Stimulated activated naive CD8-positive, alpha-beta T cell treated with anti-CD3 and anti-CD28 coated beads, Interleukin-15, Interleukin-2, amounts not matched to agents 100 ng/mL and 50 ng/mL, for 24 hours (primary cell): ENCODE measurements around the gene ORMDL3.

Experiments
- H3K27ac Mint-ChIP-seq: one replicate; pipeline ENCODE4 v1.8.0; 2021; ENCODE audit warnings: mild to moderate bottlenecking, mixed read lengths
- H3K27me3 Mint-ChIP-seq: one replicate; pipeline ENCODE4 v1.8.0; 2021; ENCODE audit warnings: mixed read lengths
- H3K36me3 Mint-ChIP-seq: one replicate; pipeline ENCODE4 v1.8.0; 2021; ENCODE audit warnings: low read depth, mixed read lengths
- H3K4me1 Mint-ChIP-seq: one replicate; pipeline ENCODE4 v1.8.0; 2021; ENCODE audit warnings: low read depth, mixed read lengths
- H3K4me3 Mint-ChIP-seq: one replicate; pipeline ENCODE4 v1.8.0; 2021; ENCODE audit warnings: mild to moderate bottlenecking, mixed read lengths
- H3K9me3 Mint-ChIP-seq: one replicate; pipeline ENCODE4 v1.8.0; 2021; ENCODE audit warnings: mixed read lengths

Gene ORMDL3

DNA sequence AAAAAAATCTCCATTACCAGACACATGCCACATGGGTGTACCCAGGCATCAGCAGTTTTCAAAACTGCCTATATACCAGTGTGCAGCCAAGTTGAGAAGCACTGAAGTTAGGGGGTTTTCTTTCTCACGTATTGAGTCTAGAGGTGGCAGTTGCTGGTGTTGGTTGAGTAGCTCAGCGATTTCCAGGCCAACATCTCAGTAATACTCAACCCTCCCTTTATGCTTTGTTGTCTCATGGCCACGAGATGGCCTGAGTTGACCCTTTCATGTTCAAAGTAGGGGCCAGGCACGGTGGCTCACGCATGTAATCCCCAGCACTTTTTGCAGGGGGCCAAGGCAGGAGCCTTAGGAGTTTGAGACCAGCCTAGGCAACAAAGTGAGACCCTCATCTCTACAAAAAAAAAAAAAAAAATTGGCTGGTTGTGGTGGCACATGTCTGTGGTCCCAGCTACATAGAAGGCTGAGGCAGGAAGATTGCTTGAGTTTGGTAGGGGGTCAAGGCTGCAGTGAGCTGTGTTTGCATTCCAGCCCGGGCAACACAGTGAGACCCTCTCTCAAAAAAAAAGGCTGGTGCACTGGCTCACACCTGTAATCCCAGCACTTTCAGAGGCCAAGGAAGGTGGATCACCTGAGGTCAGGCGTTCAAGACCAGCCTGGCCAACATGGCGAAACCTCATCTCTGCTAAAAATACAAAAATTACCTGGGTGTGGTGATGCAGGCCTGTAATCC, 10.9 kb upstream of the ORMDL3 start:
- no peak overlapping the region for H3K27ac Mint-ChIP-seq
- H3K27me3 Mint-ChIP-seq, result no peaks in the 10 kb centered on the region
- H3K4me3 Mint-ChIP-seq, result no peak overlapping the region
- no peaks in the 10 kb centered on the region for H3K36me3 Mint-ChIP-seq
- peaks cover 22% of the 10 kb centered on the region for H3K4me1 Mint-ChIP-seq
- H3K9me3 Mint-ChIP-seq, result no peaks in the 10 kb centered on the region

GRCh38 chr17:39937447-39937846, 10.0 kb upstream of the ORMDL3 start:
- no peaks in the 10 kb centered on the region for H3K36me3 Mint-ChIP-seq
- no peaks in the 10 kb centered on the region for H3K27me3 Mint-ChIP-seq
- H3K4me3 Mint-ChIP-seq, result no peak overlapping the region
- no peak overlapping the region for H3K27ac Mint-ChIP-seq
- H3K9me3 Mint-ChIP-seq, result no peaks in the 10 kb centered on the region
- H3K4me1 Mint-ChIP-seq, result peaks cover 22% of the 10 kb centered on the region

- Mint-ChIP-seq H3K27ac (no peak overlapping the region), H3K4me3 (no peak overlapping the region), H3K4me1 (peaks cover 18% of the 10 kb centered on the region), H3K9me3 (no peaks in the 10 kb centered on the region), H3K36me3 (no peaks in the 10 kb centered on the region), H3K27me3 (no peaks in the 10 kb centered on the region)
Measured at GRCh38 chr17:39935909-39936308, 8.5 kb upstream of the ORMDL3 start.

GRCh38 chr17:39934324-39934723, 6.9 kb upstream of the ORMDL3 start:
- Mint-ChIP-seq H3K4me3 (no peak overlapping the region), H3K9me3 (no peaks in the 10 kb centered on the region), H3K36me3 (no peaks in the 10 kb centered on the region), H3K27ac (no peak overlapping the region), H3K4me1 (peaks cover 9% of the 10 kb centered on the region), H3K27me3 (no peaks in the 10 kb centered on the region)

GRCh38 chr17:39933912-39934311, 6.5 kb upstream of the ORMDL3 start:
- Mint-ChIP-seq H3K4me3 (no peak overlapping the region), H3K27me3 (no peaks in the 10 kb centered on the region), H3K36me3 (no peaks in the 10 kb centered on the region), H3K27ac (no peak overlapping the region), H3K9me3 (no peaks in the 10 kb centered on the region), H3K4me1 (peaks cover 9% of the 10 kb centered on the region)

DNA sequence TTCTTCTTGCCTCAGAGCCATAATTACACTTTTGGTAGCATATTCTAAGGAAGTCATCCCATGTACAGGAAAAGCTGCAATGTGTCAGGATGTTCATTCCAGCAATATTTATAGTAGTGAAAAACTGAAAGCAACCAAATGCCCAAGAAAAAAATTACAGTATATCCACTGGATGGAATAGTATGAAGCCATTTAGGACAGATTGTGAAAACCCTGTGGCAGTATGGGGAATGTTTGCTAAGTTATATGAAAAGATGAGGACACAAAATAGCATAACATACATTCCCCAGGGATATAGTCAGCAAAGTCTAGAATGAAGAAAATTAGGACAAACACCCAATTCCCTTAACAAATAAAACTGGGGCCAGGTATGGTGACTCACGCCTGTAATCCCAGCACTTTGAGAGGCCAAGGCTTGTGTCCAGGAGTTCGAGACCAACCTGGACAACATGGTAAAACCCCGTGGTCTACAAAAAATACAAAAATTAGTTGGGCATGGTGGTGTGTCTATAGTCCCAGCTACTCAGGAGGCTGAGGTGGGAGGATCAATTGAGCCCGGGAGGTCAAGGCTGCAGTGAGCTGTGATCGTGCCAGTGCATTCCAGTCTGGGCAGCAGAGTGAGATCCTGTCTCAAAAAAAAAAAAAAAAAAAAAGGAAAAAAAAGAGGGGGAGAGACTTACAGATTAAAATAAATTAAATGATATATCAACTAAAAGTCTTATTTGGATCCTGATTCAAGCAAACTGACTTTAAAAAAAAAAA, 2.4 kb upstream of the ORMDL3 start:
- Mint-ChIP-seq H3K36me3 (no peaks in the 10 kb centered on the region), H3K4me1 (peaks cover 40% of the 10 kb centered on the region), H3K4me3 (peak overlapping the region; percentile 45), H3K27ac (peak overlapping the region; percentile 23), H3K9me3 (no peaks in the 10 kb centered on the region), H3K27me3 (no peaks in the 10 kb centered on the region)

- Mint-ChIP-seq H3K4me3 (peak overlapping the region; percentile 45), H3K9me3 (no peaks in the 10 kb centered on the region), H3K4me1 (peaks cover 48% of the 10 kb centered on the region)
Measured at GRCh38 chr17:39928858-39929645, 1.7 kb upstream of the ORMDL3 start.

GRCh38 chr17:39927929-39928857, 792 bp upstream of the ORMDL3 start:
- H3K27ac Mint-ChIP-seq, result peak overlapping the region; percentile 87
- peak overlapping the region; percentile 90 for H3K4me3 Mint-ChIP-seq
- H3K9me3 Mint-ChIP-seq, result no peaks in the 10 kb centered on the region
- H3K4me1 Mint-ChIP-seq, result peaks cover 56% of the 10 kb centered on the region
- H3K36me3 Mint-ChIP-seq, result peaks cover 11% of the 10 kb centered on the region
- no peaks in the 10 kb centered on the region for H3K27me3 Mint-ChIP-seq

More at GRCh38 chr17:39928858-39929645, 1.7 kb upstream of the ORMDL3 start:
- Mint-ChIP-seq H3K27me3 (no peaks in the 10 kb centered on the region), H3K27ac (peak overlapping the region; percentile 67), H3K36me3 (peaks cover 6% of the 10 kb centered on the region)

DNA sequence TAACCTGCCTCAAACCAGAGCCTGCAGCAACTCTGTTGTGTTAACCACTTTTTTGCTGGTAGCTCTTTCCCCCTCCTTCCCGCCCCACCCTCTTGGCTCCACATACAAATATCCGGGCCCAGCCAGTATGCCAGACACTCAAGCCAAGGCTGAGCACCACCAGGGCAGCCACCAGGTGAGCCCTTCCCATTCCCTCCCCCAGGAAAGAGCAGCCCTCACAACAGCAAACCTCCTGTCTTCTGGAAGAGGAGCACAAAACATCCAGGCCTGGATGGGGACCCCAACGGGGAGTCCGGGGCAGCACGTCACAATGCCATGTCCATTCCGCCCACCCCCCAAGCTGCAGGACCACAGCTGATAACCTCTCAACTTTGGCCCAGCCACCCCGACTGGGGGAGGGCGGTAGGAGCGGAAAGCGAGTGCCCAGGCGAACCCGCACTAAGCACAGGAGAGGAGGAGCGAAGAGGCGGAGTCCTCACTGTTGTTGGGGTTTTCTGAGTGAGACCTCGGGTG, 757 bp downstream of the ORMDL3 start:
- Mint-ChIP-seq H3K4me3 (peak overlapping the region; percentile 90), H3K36me3 (peaks cover 23% of the 10 kb centered on the region), H3K27ac (peak overlapping the region; percentile 88), H3K27me3 (no peaks in the 10 kb centered on the region), H3K4me1 (peaks cover 72% of the 10 kb centered on the region), H3K9me3 (no peaks in the 10 kb centered on the region)

- Mint-ChIP-seq H3K4me1 (peaks cover 77% of the 10 kb centered on the region), H3K4me3 (peak overlapping the region; percentile 90)
Measured at GRCh38 chr17:39926135-39926587, 1.2 kb downstream of the ORMDL3 start.

GRCh38 chr17:39925282-39926134, 1.9 kb downstream of the ORMDL3 start:
- no peaks in the 10 kb centered on the region for H3K9me3 Mint-ChIP-seq
- peak overlapping the region; percentile 90 for H3K4me3 Mint-ChIP-seq
- H3K27me3 Mint-ChIP-seq, result no peaks in the 10 kb centered on the region
- peak overlapping the region; percentile 88 for H3K27ac Mint-ChIP-seq
- peaks cover 23% of the 10 kb centered on the region for H3K36me3 Mint-ChIP-seq
- peaks cover 83% of the 10 kb centered on the region for H3K4me1 Mint-ChIP-seq

More at GRCh38 chr17:39926135-39926587, 1.2 kb downstream of the ORMDL3 start:
- H3K9me3 Mint-ChIP-seq, result no peaks in the 10 kb centered on the region
- H3K36me3 Mint-ChIP-seq, result peaks cover 23% of the 10 kb centered on the region
- no peaks in the 10 kb centered on the region for H3K27me3 Mint-ChIP-seq
- H3K27ac Mint-ChIP-seq, result peak overlapping the region; percentile 88

- Mint-ChIP-seq H3K9me3 (no peaks in the 10 kb centered on the region), H3K27me3 (no peaks in the 10 kb centered on the region), H3K36me3 (peaks cover 23% of the 10 kb centered on the region), H3K4me1 (peaks cover 89% of the 10 kb centered on the region), H3K27ac (peak overlapping the region; percentile 88), H3K4me3 (peak overlapping the region; percentile 90)
Measured at GRCh38 chr17:39924691-39925055, 2.7 kb downstream of the ORMDL3 start.
